Measurements from ENCODE around the gene RIN2.
"Not testable (repeated sequence)": the region's sequence is repeated elsewhere in the genome, so short reads cannot be mapped to it uniquely, and the experiment has no call there.

Gene RIN2

GRCh38 chr20:19802492-19803158 lies 44.6 kb downstream of the RIN2 start:
- Histone ChIP-seq H3K4me3 (replicated peaks; ENCODE audit: low read depth, low read length) (no peak overlapping the region), H3K36me3 (ENCODE audit: control insufficient read depth, insufficient read depth, low read length) (no peaks in the 10 kb centered on the region), H3K27me3 (replicated peaks; ENCODE audit: control insufficient read depth, insufficient read depth, low read length) (peaks cover 1% of the 10 kb centered on the region; the same call in 1 of the 2 replicates)
- peak; percentile 4 for TF ChIP-seq CTCF (IDR thresholded peaks at IDR 0.05; ENCODE audit: insufficient read depth, low read length, poor library complexity, severe bottlenecking)
- DNase-seq (ENCODE audit: extremely low read depth, insufficient read length), result no peak

- not testable (repeated sequence) for H3K4me3 ChIP-seq (replicated peaks; ENCODE audit: low read depth, low read length); H3K27me3 ChIP-seq (replicated peaks; ENCODE audit: control insufficient read depth, insufficient read depth, low read length); DNase-seq (ENCODE audit: extremely low read depth, insufficient read length); H3K36me3 ChIP-seq (ENCODE audit: control insufficient read depth, insufficient read depth, low read length)
Measured at GRCh38 chr20:19806276-19806675, 48.2 kb downstream of the RIN2 start.

- H3K4me3 ChIP-seq (replicated peaks; ENCODE audit: low read depth, low read length), result no peak overlapping the region
- H3K27me3 ChIP-seq (replicated peaks; ENCODE audit: control insufficient read depth, insufficient read depth, low read length), result no peaks in the 10 kb centered on the region; the same call in 1 of the 2 replicates
- no peak for TF ChIP-seq CTCF (IDR thresholded peaks at IDR 0.05; ENCODE audit: insufficient read depth, low read length, poor library complexity, severe bottlenecking)
- no peak for DNase-seq (ENCODE audit: extremely low read depth, insufficient read length)
- H3K36me3 ChIP-seq (ENCODE audit: control insufficient read depth, insufficient read depth, low read length), result no peaks in the 10 kb centered on the region
Measured at GRCh38 chr20:19806806-19807190, 48.7 kb downstream of the RIN2 start.

GRCh38 chr20:19807191-19807945 lies 49.3 kb downstream of the RIN2 start:
- no peak for DNase-seq (ENCODE audit: extremely low read depth, insufficient read length)
- no peak overlapping the region for H3K4me3 ChIP-seq (replicated peaks; ENCODE audit: low read depth, low read length)
- no peaks in the 10 kb centered on the region for H3K36me3 ChIP-seq (ENCODE audit: control insufficient read depth, insufficient read depth, low read length)
- no peaks in the 10 kb centered on the region; the same call in 1 of the 2 replicates for H3K27me3 ChIP-seq (replicated peaks; ENCODE audit: control insufficient read depth, insufficient read depth, low read length)
- no peak for TF ChIP-seq CTCF (IDR thresholded peaks at IDR 0.05; ENCODE audit: insufficient read depth, low read length, poor library complexity, severe bottlenecking)

All from GM06990 (cell line).